NCI-H2227 (cell line): ENCODE data around the gene PSMD11.
"Not testable (repeated sequence)": the region's sequence is repeated elsewhere in the genome, so short reads cannot be mapped to it uniquely, and the experiment has no call there.

Experiments
- DNase-seq: peaks from one replicate; lab custom pipeline; 2025; ENCODE audit not compliant: unreplicated experiment; lab: John Stamatoyannopoulos, UW

PSMD11 gene

DNA sequence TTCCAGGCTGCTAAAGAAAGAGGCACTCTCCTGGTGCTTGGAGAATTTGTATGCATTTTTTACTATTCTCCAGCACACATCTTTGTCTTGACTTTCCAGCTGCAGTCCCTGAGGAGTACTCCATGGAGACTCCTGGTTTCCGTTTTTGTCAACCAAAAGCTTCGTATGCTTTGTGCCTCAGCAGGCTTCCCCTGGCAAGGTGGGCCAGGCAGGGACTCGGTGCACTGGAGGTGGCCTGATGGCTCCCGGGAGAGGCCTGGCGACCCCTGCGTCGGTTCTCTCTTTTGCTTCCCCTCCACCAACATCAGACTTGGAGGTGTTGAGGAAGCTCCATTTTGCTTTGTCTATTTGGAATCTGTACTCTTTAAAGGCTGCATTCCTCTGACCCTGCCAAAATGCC lies 66.2 kb downstream of the PSMD11 start:
- DNase-seq: no peak

DNA sequence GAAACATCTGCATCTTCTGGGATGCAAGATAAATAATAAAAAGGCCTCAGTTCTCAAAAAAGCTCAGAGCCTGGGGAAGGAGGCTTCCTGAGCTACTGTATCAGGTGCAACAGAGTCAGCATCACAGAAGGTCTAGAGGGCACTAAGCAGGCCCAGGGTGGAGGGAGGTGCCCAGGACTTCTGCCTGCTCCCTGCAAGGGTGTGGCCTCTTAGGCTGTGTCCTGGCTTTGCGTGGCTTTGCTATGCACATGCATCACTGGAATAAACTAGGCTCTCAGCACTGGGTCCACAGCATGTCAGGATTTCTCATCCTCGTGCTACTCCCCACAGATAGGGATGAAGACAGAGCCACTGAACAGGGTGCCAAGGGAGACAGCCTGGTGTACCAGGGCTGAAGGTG lies 68.0 kb downstream of the PSMD11 start:
- no peak for DNase-seq

DNA sequence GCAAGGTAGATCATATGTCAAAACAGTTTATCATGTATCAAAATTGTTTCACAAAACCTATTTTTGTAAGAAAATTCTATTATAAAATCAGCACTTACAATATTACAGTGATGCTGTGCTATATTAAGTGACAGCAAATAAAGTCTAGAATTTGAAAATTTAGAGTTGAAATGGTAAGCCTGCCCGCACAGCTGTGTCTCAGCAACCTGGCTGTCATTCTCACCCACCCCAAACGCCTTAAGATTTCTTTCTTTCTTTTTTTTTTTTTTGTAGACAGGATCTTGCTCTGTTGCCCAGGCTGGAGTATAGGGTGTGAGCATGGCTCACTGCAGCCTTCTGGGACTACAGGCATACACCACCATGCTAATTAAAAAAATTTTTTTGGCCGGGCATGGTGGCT lies 69.3 kb downstream of the PSMD11 start:
- DNase-seq: no peak

DNA sequence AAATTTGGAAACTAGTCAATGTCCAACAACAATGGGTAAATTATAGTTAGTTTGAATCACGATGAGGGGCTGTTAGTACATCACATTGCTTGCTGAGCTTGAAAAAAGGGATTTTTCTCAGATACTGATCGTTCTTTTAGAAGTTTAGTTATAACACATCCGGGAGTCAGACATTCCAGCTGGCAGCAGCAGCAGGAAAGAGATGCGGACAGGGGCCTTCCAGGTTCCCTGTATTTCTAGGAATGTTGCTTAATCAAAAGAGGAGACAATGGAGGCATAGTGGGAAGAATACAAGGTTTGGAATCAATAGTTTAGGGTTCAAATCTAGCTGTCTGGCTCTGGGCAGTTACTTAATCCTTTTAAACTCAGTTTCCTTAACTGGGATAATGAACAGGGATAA lies 70.3 kb downstream of the PSMD11 start:
- no peak for DNase-seq

DNA sequence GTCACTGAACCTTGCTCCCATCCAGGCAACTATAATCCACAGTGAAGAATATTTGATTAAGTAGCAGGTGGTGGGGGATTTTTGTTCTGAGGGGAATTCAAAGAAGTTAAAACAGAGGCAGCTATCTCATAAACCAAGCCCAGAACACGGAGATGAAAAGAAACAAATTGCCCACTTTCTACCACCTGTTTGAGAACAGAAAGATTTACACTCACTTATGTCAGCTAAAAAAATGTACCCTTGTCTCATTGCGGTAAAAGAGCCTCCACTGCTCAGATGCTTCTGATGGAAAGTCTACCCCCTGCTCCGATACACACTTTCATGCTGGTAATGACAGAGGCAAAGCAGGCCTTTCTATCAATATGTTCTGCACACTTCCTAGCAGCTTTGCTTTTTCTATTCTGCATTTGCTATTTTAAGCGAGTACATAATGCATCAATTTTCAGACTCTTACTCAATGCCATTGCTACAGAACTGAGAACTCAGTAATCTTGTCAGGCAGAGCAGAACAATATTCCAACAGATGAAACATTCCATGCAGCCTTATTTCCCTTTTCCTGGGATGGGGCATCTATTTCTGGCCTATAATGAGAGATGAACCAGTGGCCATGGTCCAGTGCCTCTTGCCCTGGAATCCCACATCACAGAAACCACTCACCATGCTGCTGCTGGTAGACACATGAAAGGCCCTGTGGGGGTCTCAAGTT lies 71.5 kb downstream of the PSMD11 start:
- DNase-seq: no peak

DNA sequence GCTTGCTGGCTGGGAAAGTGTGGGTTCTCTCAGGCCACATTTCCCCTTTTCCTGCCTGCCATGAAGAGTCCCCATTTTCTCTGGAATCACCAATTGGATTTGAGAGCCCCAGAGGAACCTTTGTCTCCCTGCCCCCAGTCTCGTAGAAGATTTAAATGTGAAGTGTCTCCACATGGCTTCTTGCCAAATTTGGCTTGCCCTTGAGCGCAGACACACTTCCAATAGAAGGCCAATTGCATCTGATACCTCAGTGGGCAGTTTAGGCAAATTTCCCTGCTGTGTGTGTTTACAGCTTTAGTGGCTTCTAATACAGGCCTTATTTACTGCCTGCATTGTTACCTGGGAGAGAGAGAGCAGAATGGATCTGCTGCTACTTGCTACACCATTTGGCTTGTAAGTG lies 72.1 kb downstream of the PSMD11 start:
- DNase-seq: peak; percentile 74

DNA sequence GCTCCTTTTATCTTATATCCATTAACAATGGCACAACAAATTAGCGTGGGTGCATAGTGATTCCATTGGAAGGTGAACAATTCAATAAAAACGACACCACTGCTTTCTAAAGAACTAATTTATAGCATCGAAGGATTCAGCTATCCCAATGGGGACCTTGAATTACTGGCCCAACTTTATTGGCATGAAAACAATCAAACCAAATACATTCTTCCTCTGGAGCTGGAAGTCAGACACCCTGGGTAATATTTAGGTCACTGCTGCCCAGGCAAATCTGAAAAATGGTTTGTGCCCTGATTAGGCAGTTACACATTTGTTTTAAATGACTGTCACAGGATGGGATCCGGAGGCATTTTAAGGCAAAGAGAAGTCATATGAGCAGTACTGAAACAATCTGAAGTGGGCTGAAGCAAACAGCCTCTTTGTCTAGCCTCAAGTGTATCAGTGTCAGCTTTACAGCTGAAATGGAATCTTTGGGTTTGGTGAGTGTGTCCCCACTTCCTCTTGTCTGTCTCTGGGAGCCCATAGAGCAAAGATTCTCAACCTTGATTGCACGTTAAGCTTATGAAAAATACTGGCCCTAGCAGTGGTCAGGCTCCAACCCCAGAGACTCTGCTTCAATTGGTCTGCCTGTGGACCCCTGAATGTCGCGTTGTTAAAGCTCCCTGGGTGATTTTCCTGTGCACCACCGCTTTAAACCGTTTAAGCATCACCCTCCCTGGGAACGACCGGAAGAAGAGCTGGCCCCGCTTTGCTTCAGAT lies 72.8 kb downstream of the PSMD11 start:
- DNase-seq: peak; percentile 43

DNA sequence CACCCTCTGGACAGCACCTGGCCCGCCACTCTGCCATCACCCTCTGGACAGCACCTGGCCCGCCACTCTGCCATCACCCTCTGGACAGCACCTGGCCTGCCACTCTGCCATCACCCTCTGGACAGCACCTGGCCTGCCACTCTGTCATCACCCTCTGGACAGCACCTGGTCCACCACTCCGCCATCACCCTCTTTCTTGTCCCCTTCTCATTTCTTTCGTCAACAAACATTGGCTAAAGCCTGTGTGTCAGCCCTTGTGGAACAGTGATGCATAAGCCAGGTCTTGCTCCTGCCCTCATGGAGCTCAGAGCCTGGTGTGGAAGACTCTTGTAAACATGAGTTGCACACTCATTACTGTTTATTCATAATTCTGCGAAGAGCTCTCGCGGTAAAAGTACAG lies 73.7 kb downstream of the PSMD11 start:
- DNase-seq: no peak

DNA sequence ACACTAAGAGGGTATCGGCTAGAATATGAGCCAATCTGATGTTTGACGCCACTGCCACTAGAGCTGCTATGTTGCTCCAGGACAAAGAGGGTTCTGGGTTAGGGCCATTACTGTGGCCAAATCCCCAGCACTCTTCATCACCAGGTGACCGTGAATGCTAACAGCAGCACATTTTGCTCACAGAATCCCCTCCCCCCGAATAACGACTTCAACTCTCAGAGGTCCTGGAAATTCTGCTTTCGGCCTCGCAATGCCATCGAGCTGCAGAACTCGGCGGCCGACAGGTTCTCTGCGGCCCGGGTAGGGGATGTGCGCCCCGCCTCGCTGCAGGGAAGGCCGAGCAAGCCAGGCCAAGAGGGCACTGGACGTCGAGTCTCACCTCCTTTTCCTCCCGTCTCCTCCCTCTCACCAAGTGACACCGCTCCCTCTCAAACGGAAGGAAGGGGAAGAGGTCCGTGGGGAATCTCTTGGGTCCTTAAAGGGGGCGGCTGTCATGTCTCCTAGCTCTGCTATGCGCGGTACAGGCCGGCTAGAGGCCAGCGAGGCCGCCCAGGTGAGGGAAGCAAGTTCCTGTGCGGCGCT lies 74.4 kb downstream of the PSMD11 start:
- DNase-seq: peak; percentile 42

DNA sequence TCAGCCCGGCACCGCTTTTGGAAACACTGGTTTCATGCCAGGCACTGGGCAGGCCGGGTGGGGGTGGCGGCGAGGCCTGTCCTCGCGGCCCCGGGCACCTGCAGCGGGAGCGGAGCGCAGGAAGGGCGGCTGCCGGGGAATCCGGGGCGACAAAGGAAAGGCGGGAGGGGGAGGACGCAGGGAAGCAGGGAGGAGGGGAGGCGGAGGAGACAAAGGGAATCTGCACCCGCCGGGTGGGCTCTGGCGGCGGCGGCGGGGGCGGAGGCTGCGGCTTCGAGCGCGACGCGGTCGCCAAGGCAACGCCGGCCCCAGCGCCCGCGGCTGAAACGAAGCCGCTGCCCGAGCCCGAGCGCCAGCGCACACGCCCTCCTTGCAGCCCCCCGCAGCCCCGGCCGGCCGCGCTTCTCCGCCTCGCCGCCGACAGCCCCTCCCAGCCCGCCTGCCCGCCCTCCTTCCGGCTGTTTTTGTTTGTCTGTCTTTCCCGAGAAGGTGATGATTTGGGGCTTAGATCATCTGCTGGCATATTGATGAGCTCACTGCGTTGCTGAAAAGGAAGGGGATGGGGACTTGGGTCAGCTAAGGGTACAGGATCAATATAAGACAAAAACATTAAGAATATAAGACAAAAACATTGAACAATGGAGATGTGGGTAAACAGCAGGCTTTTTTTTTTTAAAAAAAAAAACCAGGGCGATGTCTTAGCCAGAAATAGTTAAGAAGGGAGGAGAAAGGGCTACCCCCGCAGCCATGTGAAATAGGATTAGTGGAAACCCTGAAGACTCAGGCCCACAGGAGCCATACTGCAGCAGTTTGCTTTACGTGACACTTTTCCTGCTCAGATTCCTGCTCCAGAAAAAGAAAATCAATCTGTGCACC lies 75.2 kb downstream of the PSMD11 start:
- peak; percentile 94 for DNase-seq

DNA sequence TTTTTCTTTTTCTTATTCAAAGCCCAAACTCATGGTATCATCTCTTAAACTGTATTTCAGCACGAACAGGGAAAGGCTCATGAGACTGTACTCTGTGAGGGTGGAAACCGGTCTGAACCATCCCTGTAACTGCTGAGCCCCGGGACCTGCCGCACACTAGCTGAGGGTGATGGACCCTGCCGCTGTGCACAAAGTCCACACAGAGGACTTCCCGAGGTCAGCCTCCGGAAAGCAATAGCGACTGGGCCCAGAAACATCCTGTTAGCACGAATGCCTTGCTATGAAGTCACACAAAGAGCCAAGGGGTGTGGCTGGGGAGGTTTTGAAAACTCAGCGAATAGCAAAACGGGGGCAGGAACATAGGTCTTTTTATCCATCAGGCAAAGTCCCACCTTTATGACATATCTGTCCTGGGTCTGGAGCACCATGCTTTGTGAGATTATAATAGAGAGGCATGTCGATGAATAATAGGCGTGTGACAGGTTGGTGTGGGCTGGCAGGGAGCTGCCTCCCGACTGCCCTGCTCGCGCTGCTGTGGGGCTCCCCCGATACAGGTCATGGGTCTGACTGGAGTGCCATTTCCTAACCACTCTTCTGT lies 75.9 kb downstream of the PSMD11 start:
- peak; percentile 80 for DNase-seq

DNA sequence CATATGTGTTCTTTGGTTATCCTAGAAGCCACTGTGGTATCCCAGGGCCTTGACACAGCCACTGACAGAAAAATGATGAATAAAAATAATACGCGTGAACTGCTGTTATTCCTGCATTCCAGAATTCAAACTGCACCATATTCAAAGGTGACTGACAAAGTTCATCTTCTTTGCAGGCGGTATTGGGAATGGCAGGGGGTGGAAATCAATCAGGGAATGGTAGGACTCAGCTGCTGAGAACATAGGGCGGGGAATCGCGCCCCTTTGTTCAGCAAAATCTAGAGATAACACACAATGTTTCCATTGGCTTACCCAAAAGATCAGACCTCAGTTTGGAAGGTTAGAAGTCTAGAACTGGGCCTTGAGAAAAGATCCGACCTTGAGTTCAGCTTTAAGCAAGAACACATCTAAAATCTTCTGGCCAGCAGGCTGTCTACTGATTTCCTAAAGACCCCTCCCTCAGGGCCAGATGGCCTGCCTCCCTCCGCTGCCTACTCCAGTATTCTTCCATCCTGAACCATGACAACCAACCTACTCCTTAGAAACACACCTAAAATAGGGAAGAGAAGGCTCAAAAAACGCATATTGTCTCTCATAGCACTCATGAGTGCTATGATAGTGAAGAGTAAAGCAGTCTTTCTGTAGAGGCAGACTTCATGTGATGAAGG lies 76.6 kb downstream of the PSMD11 start:
- DNase-seq: peak; percentile 11

DNA sequence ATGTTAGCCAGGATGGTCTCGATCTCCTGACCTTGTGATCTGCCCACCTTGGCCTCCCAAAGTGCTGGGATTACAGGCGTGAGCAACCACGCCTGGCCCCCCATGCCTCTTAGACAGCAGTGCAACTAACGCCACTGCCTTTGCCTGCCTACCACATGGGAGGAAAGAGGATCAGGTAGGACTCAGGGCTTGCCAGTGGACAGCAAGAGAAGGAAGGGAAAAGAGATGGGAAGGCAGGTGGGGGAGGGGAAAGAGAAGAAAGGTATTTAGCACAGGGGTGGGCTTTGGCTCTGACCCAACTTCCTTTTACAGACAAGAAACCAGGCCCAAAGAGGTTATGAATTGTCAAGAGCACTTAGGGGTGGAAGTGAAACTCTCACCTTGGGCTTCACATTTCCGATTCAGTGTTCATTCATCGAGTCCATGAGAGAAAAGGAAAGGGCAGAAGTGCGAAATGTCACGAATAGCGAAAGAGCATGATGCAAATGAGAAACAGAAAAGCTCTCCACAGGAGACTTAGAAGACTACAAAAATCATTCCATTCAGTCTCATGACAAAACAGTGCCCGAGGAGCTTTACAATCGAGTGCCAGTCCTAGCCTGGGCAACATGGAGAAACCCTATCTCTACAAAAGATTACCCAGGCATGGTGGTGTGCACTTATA lies 78.8 kb downstream of the PSMD11 start:
- no peak for DNase-seq

DNA sequence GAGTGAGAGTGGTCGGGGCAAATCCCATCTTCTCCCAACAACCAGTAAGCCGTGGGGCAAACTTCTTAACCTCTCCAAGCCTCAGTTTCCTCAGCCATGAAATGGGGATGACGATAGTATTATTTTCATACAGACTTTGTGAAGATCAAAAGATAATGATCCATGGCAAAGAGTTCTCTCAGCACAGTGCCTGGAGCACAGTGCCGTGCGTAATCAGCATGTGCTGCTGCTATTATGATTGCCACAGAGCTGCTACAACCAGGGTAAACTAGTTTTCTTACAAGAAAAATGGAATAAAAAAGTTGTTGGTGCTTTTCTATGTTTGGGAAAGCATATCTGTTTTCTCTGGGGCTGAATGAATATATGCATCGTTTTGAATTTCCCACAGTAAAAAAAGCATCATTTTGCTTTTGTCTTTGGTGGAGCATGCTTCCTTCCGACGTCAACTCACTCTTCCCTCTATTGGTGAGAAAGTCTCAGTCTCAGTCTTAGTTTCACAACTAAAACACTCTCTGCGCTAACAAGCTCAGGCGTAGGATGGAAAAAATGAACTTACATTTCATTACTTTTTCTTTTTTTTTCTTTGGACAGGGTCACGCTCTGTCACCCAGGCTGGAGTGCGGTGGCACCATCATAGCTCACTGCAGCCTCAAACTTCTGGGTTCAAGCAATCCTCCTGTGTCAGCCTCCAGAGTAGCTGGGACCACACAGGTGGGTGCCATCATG lies 79.7 kb downstream of the PSMD11 start:
- no peak for DNase-seq

DNA sequence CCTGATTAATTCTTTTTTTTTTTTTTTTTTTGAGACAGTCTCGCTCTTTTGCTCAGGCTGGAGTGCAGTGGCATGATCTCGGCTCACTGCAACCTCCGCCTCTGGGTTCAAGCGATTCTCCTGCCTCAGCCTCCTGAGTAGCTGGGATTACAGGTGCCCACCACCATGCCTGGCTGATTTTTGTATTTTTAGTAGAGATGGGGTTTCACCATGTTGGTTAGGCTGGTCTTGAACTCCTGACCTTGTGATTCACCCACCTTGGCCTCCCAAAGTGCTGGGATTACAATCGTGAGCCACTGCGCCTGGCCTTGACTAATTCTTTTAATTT lies 80.2 kb downstream of the PSMD11 start:
- not testable (repeated sequence) for DNase-seq

DNA sequence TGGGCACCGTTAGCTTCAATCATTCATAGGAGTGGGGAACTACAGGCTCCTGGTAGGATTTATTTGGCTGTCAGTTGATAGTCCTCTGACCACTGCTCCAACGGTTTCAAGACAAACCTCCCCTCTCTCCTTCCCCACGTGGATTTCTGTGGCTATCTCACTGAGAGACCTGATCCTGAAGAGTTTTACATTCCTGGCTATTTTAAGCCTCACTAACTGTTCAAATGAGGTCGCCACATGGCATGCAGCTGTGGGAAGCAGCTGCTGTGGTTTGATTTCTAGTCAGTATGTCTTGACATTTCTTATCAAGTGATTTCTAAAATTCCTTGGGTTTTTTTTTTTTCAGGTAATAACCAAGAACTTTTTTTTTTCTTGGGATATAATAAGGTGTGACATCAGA lies 80.8 kb downstream of the PSMD11 start:
- no peak for DNase-seq

DNA sequence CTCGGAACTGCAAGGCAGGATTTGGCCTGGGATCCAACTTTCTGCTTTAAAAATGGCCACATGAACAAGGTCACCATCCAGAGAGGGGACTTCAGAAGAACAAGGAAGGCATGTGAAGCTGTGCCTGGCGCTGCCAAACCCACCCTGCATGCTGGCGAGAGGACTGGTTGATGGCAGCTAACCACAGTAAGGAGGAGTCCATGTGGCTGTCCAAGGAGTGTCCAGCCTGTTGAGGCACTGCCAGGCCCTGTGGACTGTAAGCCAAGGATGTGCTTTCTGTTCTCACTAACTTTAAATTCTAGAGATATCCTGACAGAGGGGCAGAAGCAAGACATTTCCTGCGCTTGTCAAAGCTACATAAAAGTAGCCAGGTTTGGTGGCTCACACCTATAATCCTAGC lies 82.8 kb downstream of the PSMD11 start:
- no peak for DNase-seq

DNA sequence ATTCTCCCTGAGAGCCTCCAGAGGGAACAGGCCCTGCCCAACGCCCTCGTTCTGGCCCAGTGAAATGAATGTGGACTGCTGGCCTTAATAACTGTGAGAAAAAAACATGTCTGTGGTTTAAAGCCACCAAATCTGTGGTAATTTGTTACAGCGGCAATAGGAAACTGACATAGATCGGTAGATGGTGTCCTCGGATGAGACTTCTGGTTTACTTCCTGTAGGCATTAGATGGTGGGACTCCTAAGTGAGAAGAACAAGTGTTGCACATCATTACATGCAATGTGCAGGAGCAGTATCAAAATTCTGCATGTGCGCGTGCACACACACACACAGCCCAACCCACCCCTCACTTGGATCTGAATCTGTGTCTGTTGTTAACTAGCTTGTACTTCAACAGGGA lies 84.5 kb downstream of the PSMD11 start:
- no peak for DNase-seq

DNA sequence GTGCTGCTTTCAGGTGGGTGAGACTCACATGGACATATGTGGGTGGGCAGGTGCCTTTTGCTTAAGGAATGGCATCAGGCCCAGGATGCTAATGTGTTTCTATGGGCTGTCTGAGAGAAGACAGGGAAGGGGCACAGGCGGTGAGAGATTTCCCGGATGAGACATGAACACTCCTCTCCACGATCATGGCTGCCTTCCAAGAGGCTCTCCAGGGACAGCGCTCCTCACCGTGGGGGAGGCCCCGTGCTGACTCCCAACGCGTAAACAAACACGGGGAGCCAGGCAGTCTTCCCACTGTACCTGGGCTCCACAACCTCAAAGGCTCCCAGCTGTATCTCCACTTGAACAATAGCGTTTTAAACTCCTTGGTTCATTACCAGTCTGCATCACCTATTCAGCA lies 85.3 kb downstream of the PSMD11 start:
- DNase-seq: no peak
